Stimulated activated CD4-positive, alpha-beta T cell treated with anti-CD3 and anti-CD28 coated beads, Interleukin-2, amount 100 ng/mL, for 4 hours (primary cell): ENCODE measurements around the gene ZKSCAN5.
"Not testable (repeated sequence)": the region's sequence is repeated elsewhere in the genome, so short reads cannot be mapped to it uniquely, and the experiment has no call there.

Experiments used
- DNase-seq: peaks from one replicate; pipeline ENCODE4 v3.0.0-alpha.2; 2020; ENCODE audit warnings: low read depth

ZKSCAN5 gene

GRCh38 chr7:99551767-99552463 lies 47.5 kb downstream of the ZKSCAN5 start, which contains the start of gene FAM200A:
Gene FAM200A, minus strand, starts transcription at chr7:99552114. Its CDS starts 3,707 bp downstream, at chr7:99548407.
- peak; percentile 83 for DNase-seq

- DNase-seq, result no peak
Observed at GRCh38 chr7:99553039-99553438, 48.6 kb downstream of the ZKSCAN5 start.

DNA sequence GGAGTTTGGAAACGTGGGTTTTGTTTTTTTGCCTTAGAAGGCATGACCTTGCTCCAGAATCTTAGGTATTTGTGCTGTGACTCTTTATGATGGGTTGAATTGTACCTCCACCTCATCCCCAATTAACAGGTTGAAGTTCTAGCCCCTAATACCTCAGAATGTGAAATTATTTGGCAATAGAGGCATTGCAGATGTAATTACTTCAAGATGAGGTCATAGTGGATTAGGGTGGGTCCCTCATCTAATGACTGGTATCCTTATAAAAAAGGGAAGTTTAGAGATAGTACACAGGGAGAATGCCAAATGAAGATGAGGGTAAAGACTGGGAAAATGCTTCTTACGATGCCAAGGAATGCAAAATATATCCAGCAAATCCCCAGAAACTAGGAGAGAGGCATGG lies 50.5 kb downstream of the ZKSCAN5 start:
- no peak for DNase-seq

- no peak for DNase-seq
Observed at GRCh38 chr7:99557196-99557607, 52.7 kb downstream of the ZKSCAN5 start.

DNA sequence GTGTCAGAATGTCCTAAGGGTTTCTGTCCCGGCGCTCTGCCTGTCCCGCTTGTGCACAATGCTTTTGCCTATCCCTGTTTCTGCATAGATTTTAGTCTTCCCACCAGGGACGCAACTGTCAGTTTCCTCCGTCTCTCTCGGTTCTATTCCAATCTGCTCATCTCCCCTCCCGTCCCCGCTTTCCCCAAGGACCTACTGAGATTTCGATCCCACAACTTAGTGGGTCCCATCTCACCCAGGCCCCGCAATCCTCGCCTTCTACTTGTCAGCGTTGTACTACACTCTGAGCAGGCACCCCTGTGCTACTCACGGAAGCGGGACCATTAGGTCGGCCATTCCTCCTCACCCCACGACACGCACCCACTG lies 53.5 kb downstream of the ZKSCAN5 start:
- DNase-seq, result no peak

GRCh38 chr7:99558306-99559174 lies 54.1 kb downstream of the ZKSCAN5 start, which contains the start of gene ZNF655:
Gene ZNF655, plus strand, starts transcription at chr7:99558642. Its CDS starts 1,918 bp downstream, at chr7:99560560.
- peak; percentile 78 for DNase-seq

GRCh38 chr7:99559175-99559915 lies 54.9 kb downstream of the ZKSCAN5 start:
- no peak for DNase-seq

GRCh38 chr7:99560834-99561736 lies 56.6 kb downstream of the ZKSCAN5 start:
- DNase-seq, result no peak

- DNase-seq, result no peak
Observed at GRCh38 chr7:99561737-99562051, 57.2 kb downstream of the ZKSCAN5 start.

DNA sequence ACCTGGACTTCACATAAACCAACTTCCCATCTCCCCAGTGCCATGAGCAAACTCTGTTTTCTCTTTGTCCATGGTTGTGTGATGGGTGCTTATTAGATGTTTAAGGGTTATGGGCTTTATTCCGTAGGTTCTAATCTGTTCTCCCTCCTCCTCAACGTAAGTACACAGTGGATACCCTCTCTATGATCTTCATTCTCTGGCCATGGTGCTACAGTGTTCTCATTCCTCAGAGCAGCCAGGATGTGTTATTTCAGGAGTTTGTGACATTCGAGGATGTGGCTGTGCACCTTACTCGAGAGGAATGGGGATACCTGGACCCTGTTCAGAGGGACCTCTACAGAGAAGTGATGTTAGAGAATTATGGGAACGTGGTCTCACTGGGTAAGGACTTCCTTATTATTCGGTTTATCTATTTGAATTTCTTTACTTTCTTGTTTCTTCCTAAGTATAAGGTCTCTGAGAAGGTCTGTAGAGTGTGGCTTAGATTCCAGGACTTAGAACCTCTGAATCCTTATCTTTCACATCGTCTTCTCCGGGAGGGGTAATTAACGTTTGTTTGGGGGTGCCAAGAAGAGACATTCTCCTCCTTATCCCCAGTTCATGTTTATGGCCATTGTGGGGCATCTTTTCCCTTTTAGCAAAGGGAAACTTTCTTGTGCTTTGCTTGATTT lies 57.8 kb downstream of the ZKSCAN5 start:
- no peak for DNase-seq

DNA sequence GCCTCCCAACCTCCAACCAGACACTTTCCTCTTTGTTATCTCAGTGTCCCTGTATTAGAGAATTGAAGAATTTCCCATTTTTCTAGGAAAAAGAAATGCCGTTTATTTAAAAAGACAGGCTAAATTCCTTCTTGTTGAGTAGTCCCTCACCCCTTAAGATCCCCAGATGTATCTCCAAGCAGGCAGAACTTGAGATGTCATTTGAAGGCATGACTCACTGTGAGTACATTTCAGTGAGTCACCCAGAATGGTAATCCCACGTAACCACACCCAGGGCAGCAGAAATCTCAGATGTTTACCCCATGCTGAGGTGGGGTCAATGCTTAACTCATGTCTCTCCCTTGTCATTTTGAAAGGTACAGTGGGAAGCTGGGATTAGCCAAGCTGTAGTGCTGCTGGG lies 58.4 kb downstream of the ZKSCAN5 start:
- peak; percentile 33 for DNase-seq

DNA sequence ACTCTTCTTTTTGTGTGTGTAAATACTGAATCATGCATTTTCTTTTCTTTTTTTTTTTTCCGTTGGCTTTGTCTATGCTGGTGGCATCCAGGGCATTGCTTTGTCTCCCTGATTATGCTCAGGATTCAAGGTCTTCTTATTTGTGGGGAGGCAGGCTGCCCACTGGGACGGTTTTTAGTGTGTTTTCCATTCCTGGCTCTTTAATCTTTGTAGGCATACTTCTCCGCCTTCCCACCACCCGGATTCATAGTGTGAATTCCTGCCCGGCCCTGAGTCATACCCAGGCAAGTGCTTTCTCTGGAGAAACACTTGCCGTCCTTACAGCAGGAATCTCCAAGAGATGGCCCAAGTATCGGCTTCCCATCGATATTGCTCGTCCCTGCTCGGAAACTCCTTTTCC lies 59.2 kb downstream of the ZKSCAN5 start:
- DNase-seq, result no peak

DNA sequence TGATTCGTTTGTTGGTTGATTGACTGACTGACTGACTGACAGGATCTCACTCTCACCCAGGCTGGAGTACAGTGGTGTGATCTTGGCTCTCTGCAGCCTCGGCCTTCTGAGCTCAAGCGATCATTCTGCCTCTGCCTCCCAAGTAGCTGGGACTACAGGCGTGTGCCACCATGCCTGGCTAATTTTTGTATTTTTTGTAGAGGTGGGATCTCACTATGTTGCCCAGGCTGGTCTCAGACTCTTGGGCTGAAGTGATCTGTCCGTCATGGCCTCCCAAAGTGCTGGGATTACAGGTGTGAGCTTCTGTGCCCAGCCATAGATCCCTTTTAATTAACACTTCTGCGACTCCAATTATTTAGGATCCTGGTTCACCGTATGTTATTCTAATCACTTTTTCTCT lies 64.3 kb downstream of the ZKSCAN5 start:
- not testable (repeated sequence) for DNase-seq

DNA sequence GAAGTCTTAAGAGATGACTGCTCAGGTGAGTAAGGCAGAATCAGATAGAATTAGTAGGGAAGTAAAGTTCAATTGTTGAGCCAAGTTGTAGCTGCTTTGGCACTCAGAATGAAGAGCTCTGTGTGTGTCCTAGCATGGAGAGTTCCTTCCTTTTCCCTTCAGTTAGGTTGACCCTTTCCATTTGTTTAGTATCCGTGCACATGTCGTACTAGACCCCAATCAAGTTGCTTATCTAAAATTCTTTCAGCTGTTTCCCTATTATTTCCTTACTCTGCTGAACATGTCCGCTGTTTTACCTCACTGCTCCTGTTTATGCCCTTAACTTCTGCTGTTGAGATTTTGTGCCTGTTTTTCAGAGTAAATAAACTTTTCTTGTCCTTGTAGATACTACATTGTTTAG lies 67.3 kb downstream of the ZKSCAN5 start:
- DNase-seq, result no peak

DNA sequence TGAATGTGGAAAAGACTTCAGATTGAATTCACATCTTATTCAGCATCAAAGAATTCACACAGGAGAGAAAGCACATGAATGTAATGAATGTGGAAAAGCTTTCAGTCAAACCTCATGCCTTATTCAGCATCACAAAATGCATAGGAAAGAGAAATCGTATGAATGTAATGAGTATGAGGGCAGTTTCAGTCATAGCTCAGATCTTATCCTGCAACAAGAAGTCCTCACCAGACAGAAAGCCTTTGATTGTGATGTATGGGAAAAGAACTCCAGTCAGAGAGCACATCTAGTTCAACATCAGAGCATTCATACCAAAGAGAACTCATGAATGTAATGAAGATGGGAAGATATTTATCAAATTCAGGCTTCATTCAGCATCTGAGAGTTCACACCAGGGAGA lies 68.8 kb downstream of the ZKSCAN5 start:
- no peak for DNase-seq

- DNase-seq, result no peak
Observed at GRCh38 chr7:99576251-99576650, 71.8 kb downstream of the ZKSCAN5 start.

DNA sequence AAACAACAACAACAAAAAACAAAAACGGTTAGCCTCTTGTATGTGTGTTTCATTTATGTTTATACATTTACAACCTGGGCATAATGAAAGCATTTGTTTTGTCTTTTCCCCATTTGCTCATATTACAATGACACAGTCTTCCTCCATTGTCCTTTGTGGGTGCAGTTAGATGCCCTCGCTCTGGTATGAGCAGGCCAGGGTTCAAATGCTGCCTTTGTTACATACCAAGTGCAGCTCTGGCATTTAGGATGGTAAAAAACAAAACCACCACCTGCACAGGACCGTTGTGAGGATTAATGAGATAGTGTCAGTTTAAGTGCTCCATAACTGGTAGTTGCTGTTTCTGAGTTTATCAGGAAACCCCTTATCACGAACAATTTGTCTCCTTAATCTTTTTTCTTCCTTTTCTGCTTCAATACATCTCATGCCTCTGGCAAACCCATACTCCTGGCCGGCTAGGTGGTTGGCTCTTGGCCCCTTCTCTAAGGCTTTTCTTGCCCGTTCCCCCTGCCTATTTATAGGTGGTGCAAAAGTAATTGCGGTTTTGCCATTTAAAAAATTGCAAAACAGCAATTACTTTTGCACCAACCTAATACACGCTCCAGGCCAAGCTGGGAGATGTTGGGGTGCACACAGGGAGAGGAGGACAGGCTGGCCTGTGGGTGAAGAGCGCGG lies 75.0 kb downstream of the ZKSCAN5 start:
- DNase-seq, result no peak

DNA sequence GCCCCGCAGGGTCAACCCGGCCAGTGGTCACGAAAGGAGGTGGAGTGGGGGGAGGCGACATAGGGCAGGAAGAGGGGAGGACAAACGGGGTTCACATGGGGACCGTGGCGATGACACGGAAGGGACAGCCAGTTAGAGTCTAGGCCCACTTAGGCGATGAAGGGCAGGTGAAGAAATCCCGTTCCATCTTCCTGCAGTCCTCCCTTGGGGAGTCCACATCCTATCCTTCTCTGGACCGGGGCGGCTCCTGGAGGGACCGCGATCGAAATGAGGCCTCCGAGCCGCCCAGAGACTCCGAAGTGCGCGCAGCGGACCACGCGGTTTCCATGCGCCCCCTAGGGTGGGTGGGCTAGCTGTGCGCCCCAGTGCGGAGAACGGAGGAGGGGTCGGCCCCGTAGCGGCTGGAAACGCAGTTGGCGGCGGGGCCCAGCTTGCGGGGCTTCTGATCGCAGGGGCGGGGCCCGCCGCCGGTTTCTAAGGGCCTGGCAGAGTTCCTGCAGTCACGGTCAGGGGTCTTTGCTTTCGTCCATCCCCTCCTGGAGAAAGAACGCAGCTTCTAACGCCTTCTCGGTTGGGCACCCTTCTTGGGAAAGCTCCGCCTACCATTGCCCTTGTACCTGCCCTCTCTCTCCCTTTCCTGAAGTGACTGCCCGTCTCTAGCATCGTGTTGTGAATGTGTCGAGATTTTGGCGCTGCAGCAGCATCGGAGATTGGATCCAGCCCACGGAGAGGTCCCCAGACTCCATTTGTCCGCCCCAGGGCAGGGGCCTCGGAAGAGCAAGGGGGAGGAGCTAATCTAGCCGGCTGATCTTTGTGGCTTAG lies 75.7 kb downstream of the ZKSCAN5 start:
- DNase-seq, result peak; percentile 58

GRCh38 chr7:99580778-99581332 lies 76.4 kb downstream of the ZKSCAN5 start:
- DNase-seq, result not testable (repeated sequence)
